ENCODE measurements around the gene ANO2.

GRCh38 chr12:5691943-5692342, 253.1 kb downstream of the ANO2 start:
- no peak for TF ChIP-seq CTCF (IDR thresholded peaks at IDR 0.05)
- TF ChIP-seq POLR2A (IDR thresholded peaks at IDR 0.05; ENCODE audit: low read depth), result no peak
